HG03378 (cell line): ENCODE results near the gene RNF207.

Source experiments
- ATAC-seq: cut with Tn5 transposase; IDR thresholded peaks from one replicate; pipeline ENCODE4 v1.9.1; 2021; ENCODE audit warnings: mild to moderate bottlenecking, moderate library complexity; ENCODE audit not compliant: unreplicated experiment

RNF207 gene

GRCh38 chr1:6224718-6225117 is 18.8 kb downstream of the RNF207 start:
- no peak for ATAC-seq

GRCh38 chr1:6225651-6226050 is 19.7 kb downstream of the RNF207 start:
- ATAC-seq, result no peak

GRCh38 chr1:6233376-6233775 is 27.5 kb downstream of the RNF207 start:
- ATAC-seq, result no peak

DNA sequence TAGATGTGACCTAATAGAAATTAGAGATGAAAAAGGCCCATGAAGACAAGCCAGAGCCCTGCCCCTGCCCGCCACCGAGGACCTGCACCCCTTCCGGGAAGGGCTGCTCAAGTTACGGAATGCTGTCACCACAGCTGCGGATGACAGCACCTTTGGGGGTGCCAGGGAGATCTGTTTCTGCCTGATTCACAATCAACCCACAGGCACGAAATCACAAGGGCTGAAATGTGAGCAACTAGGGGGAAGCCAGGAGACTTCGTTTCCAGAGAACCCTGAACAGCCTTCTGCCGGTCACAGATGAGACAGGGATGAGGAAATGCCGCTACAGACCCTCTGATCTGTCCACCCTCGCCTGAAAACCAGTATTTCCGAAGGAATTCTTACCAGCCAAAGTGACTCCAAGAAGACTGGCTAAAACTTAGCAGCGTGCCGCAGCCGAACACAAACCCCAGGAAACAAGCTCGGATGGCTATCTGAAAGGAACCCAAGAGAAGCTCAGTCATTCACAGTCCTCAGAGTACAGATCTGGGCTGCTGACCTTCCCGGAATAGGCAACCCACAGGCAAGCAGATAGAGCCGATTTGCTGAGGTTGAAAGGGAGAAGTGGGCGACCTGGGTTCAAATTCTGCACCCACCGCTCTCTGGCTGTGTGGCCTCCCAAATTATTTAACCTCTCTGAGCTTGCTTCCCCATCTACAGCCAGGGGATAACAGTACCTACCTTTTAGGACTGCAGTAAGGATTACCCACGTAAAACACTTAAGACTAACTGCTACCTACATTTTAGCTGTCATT is 28.8 kb downstream of the RNF207 start:
- ATAC-seq, result no peak

DNA sequence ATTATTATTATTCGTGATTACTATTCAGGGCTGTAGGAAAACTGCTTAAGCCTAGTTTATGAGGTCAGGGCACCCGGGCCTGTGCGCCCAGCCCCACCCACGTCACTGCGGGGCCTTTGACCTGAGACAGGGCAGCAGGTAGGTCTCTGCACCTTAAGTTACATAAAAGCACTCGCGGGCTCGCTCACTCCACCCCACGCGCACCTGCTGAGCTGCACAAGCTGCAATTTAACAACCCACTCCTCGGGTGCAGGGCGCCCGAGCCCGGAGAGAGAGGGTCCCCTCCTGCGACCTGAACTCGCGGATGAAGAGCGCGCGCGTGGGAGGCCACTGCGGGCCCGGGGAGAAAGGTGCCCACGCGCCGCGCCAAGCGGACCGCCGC is 29.4 kb downstream of the RNF207 start:
- ATAC-seq, result peak; percentile 15

DNA sequence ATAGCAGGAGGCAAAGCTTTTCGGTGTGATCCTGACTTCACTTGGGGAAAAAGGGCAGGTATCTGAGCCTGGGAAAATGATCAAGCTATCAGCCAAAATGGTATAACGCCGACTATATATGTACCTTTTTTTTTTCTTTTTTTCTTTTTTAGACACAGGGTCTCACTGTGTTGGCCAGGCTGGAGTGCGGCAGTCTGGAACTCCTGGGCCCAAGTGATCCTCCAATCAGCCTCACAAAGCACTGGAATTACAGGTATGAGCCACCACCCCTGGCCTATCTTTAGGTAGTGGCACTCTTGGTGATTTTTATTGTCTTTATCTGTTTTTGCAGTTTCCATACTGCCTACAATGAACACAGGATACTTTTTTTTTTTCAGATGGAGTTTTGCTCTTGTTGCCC is 31.2 kb downstream of the RNF207 start:
- no peak for ATAC-seq

- ATAC-seq, result no peak
Measured at GRCh38 chr1:6239213-6239752, 33.4 kb downstream of the RNF207 start.

DNA sequence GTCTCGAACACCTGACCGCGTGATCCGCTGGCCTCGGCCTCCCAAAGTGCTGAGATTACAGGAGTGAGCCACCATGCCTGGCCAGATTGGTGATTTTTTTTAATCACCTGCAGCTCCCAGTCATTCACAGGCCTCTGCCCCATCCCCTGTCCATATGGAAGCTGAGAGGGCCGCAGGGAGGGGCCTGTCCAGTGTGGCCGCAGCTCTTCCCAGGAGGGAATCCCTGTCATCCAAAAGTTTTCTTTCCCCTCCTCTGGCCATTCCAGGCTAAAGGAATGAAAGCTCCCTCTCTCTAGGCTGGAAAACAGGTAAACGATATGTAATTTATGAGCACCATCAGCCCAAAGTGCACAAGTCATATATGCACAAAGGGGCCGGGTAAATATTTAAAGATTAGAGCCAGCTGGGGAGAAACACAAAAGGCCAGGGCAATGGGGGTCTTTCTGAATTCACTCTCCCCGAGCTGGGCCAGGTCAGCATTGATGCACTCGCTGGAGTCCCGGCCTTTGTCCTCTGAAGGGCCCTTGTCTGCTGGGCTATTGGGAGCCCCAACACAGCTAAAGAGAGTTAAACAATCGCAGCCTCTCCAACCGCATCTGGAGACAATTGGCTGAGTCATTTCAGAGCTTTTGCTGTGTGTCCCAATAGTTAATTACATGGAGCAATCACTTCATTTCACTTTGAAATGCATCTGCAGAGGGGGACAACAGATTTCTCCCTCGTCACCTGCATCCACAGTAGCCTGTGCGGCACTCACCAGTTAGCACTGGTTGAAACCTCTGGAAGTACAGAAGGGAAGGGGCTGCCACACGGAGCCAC is 34.2 kb downstream of the RNF207 start:
- no peak for ATAC-seq

GRCh38 chr1:6241107-6241886 is 35.4 kb downstream of the RNF207 start:
- no peak for ATAC-seq

DNA sequence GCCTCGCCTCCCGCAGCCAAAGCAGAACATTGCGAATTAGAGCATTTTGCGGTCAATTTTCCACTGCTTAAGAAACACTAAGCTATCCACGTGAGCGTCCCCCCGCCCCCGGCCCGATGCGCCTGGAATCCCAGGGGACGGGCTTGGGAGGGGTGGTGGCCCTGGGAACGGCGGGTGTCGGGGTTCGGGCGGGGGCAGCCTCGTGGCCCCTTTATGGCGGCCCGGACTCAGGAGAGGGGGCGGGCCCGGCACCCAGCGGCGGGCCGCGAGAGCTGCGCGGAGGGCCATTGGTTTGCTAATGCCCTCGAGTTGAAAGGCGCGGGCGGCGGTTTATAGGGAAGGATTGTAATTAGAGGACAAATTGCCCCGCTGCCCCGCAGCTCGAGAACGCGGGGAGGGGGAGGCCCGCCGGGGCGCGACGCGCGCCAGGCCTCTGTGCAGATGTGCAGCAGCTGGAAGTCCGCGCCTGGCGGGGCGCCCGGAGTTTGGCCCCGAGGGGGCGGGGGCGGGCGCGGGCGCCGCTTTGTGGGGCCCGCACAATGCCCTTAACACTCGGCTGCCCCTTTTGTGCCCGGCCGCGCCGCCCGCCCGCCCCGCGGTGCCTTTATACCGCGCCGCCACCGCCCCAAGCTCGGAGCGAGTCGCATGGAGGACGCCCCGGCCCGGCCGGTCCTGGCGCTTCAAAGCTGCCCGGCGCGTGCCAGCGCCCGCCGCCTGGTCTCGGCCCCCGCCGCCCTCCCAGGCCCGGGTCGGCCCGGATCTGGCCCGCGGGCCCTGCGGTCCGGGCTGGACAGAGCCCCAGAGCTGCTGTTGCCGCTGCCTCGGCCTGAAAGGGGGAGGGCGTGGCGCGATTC is 36.2 kb downstream of the RNF207 start:
- ATAC-seq, result no peak

- no peak for ATAC-seq
Measured at GRCh38 chr1:6243053-6243834, 37.3 kb downstream of the RNF207 start.

DNA sequence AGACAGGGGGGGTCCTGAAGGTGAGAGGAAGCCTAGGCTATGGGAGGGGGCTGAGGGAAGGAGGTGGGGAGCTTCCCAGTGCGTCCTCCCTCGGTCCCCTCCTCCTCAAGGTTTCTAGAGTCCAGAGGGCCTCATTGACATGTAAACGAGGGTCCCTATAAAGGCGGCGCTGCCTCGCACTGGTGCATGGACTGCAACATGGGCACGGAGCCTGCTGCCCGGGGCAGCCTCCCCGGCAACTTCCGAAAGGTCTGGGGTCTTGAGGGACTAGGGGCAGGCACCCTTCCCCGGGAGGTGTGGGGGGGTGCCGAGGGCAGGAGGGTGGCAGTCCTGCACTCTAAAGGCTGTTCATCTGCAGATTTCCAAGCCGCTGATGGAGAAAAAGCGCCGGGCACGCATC is 38.1 kb downstream of the RNF207 start, which contains the start of gene HES3:
HES3 (plus strand) TSS at position 187 of the 400 bp plus-strand sequence; CDS start at position 374, 187 bp downstream.
- no peak for ATAC-seq

GRCh38 chr1:6244401-6245049 is 38.6 kb downstream of the RNF207 start:
- ATAC-seq, result no peak

DNA sequence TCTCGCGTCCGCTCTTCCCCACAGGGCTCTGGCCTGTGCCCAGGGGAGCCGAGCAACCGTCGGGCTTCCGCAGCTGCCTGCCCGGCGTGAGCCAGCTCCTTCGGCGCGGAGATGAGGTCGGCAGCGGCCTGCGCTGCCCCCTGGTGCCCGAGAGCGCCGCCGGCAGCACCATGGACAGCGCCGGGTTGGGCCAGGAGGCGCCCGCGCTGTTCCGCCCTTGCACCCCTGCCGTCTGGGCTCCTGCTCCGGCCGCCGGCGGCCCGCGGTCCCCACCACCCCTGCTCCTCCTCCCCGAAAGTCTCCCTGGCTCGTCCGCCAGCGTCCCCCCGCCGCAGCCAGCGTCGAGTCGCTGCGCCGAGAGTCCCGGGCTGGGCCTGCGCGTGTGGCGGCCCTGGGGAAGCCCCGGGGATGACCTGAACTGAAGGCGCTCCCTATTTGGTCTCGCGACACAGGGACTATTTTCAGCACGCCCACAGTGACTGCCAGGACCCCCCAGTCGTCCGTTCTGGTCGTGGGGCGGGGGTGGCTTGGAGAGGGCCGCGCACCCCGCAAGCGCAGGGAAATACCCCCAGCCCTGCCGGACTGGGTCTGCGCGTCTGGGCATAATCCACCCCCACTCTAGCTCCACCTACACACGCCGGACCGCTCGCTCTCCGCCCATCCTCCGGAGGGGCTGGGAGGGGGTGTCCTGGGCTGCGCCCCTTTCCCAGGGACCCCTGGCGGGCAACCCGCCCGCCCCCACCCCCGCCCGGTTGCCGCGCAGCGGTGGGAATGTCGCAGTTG is 39.4 kb downstream of the RNF207 start:
- no peak for ATAC-seq

DNA sequence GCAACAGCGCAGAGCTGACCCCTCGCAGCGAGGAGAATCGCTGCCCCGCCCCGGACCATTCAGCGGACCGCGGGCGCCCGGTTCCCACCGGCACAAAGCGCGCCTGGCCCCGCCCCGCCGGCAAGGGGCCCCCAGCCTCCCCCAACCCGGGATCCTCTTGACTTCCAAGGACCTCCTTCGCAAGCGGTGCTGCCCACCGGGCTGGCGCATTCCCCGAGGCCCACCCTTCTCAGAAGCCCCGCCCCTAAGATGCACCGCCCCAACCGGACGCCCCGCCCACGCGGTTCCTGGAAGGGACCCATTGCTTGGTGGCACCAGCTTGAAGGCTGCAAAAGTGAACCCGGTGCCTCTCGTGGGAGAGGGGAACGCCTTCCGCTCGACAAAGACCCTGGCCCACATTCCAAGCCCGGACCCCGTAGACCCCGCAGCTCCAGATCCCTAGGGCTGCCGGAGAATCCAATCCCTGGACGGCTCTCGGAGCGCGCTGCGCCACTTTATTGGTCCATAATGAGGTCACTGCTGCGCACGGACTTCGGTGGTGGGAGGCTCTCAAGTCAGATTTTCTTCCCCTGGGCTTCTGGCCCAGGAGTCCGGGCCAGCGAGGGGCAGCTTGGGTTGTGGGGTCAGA is 40.1 kb downstream of the RNF207 start:
- ATAC-seq, result no peak

DNA sequence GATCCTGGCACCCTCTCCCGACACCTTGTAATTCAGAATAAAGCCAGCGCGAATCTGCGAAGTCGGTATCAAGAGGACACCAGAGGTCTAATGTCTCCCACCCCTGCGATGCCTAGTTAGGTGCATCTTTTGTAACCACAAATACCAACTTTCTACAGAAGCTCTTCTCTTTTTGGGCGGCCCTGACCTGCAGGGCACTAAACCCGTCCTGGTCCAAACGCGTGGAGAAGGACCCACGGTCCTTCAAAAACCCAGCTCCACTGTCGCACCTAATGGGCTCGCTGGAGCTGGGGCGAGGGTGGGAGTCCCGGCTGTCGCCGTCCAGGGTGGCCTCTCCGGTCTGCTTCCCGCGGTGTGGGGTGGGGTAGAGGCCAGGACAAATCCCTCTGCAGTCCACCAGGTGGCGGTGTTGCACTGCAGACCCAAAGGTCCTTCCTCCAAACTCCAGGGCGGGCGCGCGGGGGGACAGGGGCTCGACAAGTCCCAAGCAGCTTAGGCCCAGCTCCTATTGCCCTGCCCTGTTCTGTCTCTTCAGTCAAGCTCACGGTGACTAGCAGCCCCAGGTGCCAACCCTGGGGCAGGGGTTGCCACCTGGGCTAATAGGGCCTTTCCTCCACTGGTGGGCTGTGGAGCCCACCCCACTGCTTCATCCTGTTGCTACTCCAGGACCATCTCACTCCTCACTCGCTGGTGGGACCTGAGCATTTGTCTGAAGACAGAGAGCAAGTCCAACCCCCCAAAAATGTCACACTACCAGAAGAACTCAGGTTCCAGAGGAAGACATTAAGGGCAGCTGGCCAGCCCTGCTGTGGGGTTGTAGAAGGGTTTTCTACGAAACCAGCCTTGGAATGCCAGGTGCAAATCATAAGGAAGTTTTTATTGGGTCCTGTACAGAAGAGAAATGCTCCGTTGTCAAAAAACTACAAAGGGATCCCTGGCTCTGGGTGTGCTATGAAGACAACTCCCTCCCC is 40.9 kb downstream of the RNF207 start:
- no peak for ATAC-seq
